NT2/D1 (cell line): ENCODE data around the gene DIP2A.

Experiments used
- DNase-seq: peaks from one replicate; pipeline ENCODE4 v3.0.0-alpha.2; 2011; ENCODE audit warnings: low read depth, low spot score
- H3K27me3 ChIP-seq: 2 replicates; pipeline ENCODE4 v1.6.0; 2011; ENCODE audit warnings: mild to moderate bottlenecking; ENCODE audit not compliant: insufficient read length, insufficient read depth
- H3K36me3 ChIP-seq: 2 replicates; pipeline ENCODE4 v1.6.1; 2011; ENCODE audit warnings: mild to moderate bottlenecking, low read length, mixed read lengths; ENCODE audit not compliant: insufficient read depth, insufficient read length
- H3K4me1 ChIP-seq: 2 replicates; pipeline ENCODE4 v1.5.1; 2011; ENCODE audit not compliant: insufficient read depth, insufficient read length
- H3K4me3 ChIP-seq: 2 replicates; pipeline ENCODE4 v1.5.1; 2011; ENCODE audit warnings: low read depth; ENCODE audit not compliant: insufficient read length
- H3K9ac ChIP-seq: 2 replicates; pipeline ENCODE4 v1.6.0; 2011; ENCODE audit warnings: low read depth; ENCODE audit not compliant: insufficient read length
- H3K9me3 ChIP-seq: 2 replicates; pipeline ENCODE4 v1.5.1; 2011; ENCODE audit warnings: mild to moderate bottlenecking, low read length; ENCODE audit not compliant: insufficient read depth
- SUZ12 ChIP-seq: IDR thresholded peaks from 2 replicates; pipeline ENCODE4 v1.6.1; 2011; ENCODE audit not compliant: insufficient read length, insufficient read depth; ENCODE audit errors: extremely low read depth
- YY1 ChIP-seq: IDR thresholded peaks from 2 replicates; pipeline ENCODE4 v1.6.1; 2011; ENCODE audit not compliant: insufficient read length, insufficient read depth
- ZNF274 ChIP-seq: IDR thresholded peaks from 2 replicates; pipeline ENCODE4 v1.6.1; 2011; ENCODE audit warnings: mild to moderate bottlenecking, low read depth, low read length

DIP2A gene

DNA sequence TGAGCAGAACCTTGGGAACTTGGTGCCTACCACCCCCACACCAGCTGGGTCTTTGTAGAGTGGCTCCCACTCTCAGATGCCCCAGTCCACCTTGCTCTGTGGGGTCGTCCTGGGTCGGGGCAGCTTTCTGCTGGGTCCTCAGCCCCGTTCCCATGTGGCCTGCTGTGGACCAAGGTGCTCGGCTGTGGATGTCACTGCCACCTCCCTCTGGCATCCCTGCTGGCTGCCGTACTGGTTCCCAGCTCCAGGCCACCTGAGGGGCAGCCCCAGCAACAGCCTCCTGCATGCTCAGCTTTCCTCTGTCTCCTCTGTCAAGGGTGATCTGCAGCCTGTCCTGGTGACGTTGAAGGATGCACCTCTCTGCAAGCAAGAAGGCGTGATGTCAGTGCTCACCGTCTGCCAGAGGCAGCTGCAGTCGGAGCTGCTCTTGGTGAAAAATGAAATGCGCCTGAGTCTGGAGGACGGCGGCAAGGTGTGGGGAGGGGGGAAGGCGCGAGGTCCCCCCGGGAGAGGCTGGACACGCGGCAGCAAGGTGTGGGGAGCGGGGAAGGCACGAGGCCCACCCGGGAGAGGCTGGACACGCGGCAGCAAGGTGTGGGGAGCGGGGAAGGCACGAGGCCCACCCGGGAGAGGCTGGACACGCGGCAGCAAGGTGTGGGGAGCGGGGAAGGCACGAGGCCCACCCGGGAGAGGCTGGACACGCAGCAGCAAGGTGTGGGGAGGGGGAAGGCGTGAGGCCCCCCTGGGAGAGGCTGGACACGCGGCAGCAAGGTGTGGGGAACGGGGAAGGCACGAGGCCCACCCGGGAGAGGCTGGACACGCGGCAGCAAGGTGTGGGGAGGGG, 45.9 kb upstream of the DIP2A start:
- Histone ChIP-seq H3K9ac (no peak overlapping the region), H3K36me3 (peaks cover 63% of the 10 kb centered on the region), H3K9me3 (no peaks in the 10 kb centered on the region), H3K4me3 (no peak overlapping the region), H3K4me1 (peaks cover 15% of the 10 kb centered on the region), H3K27me3 (no peaks in the 10 kb centered on the region)
- DNase-seq, result no peak
- TF ChIP-seq ZNF274, result no peak
- no peak for TF ChIP-seq YY1
- TF ChIP-seq SUZ12, result no peak

DNA sequence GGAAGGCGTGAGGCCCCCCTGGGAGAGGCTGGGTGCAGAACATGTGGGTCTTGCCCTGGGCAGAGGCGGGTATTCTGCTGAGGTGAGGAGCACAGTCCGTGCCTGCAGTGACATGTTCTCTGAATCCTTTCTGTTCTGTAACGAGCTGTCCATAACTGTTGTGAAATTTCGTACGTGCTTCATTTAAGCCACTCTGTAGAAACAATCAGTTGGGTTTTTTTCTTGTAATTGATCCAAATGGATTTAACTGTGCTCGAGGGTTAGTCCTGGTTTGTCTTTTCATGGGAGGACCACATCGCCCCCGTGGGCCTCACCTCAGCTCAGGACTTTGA, 45.4 kb upstream of the DIP2A start:
- H3K4me3 ChIP-seq, result no peak overlapping the region
- peaks cover 15% of the 10 kb centered on the region for H3K4me1 ChIP-seq
- TF ChIP-seq SUZ12, result no peak
- TF ChIP-seq ZNF274, result no peak
- TF ChIP-seq YY1, result no peak
- H3K9ac ChIP-seq, result no peak overlapping the region
- peaks cover 65% of the 10 kb centered on the region for H3K36me3 ChIP-seq
- no peaks in the 10 kb centered on the region for H3K27me3 ChIP-seq
- H3K9me3 ChIP-seq, result no peaks in the 10 kb centered on the region
- no peak for DNase-seq

DNA sequence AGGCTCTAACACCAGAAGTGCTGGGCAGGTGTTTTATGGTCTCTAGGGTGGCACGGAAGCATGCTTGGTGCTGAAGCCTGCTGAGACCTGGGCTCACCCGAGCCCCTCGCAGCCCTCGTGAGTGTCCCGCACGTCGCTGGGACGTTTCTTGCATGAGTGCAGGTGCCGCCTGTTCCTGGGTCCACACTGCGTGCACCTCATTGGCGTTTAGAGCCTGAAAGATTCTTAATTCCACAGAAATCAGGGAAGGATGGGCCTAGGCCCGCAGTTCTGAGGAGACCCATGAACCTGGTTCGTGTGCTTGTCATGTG, 43.8 kb upstream of the DIP2A start:
- Histone ChIP-seq H3K4me3 (no peak overlapping the region), H3K27me3 (no peaks in the 10 kb centered on the region), H3K4me1 (peaks cover 12% of the 10 kb centered on the region), H3K36me3 (peaks cover 79% of the 10 kb centered on the region), H3K9ac (no peak overlapping the region), H3K9me3 (no peaks in the 10 kb centered on the region)
- DNase-seq, result no peak
- no peak for TF ChIP-seq SUZ12
- TF ChIP-seq ZNF274, result no peak
- TF ChIP-seq YY1, result no peak

DNA sequence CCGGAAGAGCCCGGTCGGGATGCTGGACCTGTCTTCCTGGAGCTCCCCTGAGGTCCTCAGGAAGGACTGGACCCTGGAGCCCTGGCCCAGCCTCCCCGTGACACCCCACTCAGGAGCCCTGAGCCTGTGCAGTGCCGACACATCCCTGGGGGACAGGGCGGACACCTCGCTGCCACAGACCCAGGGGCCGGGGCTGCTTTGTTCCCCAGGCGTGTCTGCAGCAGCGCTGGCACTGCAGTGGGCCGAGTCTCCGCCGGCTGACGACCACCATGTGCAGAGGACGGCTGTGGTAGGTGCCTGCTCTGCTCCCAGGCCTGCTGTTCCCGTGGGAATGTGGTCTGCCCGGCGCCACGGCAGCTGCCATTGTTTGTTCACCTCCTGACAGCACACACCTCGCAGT, 42.1 kb upstream of the DIP2A start:
- no peak for DNase-seq
- Histone ChIP-seq H3K4me3 (no peak overlapping the region), H3K27me3 (no peaks in the 10 kb centered on the region), H3K9me3 (no peaks in the 10 kb centered on the region), H3K36me3 (peaks cover 83% of the 10 kb centered on the region), H3K9ac (no peak overlapping the region), H3K4me1 (peaks cover 5% of the 10 kb centered on the region)
- no peak for TF ChIP-seq YY1
- TF ChIP-seq SUZ12, result no peak
- TF ChIP-seq ZNF274, result no peak

DNA sequence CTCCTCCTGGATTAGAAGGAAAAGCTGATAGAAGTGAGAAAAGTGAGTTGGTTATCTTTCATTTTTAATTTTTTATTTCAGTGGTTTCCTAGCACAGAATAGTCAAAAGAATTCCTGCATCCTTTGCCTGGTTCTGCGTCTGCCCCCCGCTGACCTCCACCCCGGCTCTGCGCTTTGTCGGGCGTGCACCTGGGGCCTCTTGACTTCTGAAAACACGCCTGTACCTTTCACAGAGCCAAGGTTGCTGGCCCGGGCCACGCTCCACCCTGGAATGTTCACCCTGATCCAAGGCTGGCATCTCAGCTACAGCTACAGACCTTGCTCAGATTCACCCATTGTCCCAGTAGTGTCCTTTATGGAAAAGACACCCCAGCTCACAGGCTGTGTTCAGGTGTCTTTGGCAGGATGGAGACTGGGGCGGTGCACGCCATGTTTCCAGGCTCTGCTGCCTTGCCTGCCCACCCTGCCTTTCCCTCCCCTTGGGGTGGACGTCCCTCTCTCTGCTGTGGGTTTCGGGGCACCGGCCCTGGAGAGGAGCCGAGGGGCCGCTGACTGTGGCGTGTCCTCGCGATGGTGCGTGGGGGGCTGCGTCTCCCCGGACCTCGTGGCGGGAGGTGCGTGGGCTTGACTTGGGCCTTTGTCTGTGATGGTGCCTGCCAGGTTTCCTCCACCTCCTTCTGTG, 40.3 kb upstream of the DIP2A start:
- Histone ChIP-seq H3K9ac (no peak overlapping the region), H3K9me3 (no peaks in the 10 kb centered on the region), H3K36me3 (peaks cover 83% of the 10 kb centered on the region), H3K4me3 (no peak overlapping the region), H3K27me3 (no peaks in the 10 kb centered on the region), H3K4me1 (peaks cover 2% of the 10 kb centered on the region)
- no peak for DNase-seq
- TF ChIP-seq SUZ12 (no peak), ZNF274 (no peak), YY1 (no peak)

DNA sequence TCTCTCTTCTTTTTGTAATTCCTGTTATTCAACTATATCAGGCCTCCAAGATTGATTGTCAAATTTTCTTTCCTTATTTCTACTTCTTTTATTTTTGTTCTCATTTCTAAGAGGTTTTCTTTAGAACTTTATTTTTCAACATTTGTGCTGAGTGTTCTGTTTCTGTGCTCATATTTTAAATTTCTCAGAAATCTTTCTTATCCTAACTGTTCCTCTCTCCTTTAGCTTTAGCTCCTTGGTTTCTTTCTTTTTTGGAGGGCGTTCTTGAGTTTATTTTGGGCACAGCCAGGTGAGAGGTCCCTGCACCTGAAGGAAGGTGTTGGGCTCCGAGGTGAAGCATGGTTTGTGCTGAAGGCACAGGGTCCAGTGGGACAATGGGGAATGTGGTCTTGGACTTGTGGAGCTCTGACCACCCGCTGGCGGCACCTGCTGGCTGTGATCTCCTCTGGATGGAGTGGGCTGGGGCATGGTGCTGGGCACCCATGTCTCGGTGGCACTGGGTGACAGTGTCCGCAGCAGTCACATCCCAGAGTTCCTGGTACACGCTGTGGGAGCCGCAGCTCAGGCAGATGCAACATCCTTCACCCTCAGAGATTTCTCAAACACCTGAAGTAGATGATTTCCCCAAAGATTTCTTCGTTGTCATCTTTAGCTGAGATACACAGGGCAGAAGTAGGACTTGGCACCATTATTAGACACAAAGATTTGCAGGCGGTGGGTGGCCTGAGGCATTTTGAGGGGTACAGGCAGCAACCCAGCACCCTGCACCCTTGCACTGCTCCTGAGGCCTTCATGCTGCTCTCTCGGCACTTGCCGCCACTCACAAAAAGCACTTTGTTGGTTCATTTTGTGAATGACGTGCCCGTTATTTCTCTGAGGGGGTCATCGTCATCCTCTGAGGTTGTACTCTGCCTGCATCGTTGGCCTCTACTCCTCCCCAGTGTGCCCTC, 38.2 kb upstream of the DIP2A start:
- no peaks in the 10 kb centered on the region for H3K9me3 ChIP-seq
- H3K36me3 ChIP-seq, result peaks cover 82% of the 10 kb centered on the region
- no peak for TF ChIP-seq ZNF274
- TF ChIP-seq SUZ12, result no peak
- no peak for TF ChIP-seq YY1
- no peak overlapping the region for H3K9ac ChIP-seq
- H3K4me1 ChIP-seq, result peaks cover 7% of the 10 kb centered on the region
- H3K27me3 ChIP-seq, result no peaks in the 10 kb centered on the region
- no peak for DNase-seq
- H3K4me3 ChIP-seq, result no peak overlapping the region

DNA sequence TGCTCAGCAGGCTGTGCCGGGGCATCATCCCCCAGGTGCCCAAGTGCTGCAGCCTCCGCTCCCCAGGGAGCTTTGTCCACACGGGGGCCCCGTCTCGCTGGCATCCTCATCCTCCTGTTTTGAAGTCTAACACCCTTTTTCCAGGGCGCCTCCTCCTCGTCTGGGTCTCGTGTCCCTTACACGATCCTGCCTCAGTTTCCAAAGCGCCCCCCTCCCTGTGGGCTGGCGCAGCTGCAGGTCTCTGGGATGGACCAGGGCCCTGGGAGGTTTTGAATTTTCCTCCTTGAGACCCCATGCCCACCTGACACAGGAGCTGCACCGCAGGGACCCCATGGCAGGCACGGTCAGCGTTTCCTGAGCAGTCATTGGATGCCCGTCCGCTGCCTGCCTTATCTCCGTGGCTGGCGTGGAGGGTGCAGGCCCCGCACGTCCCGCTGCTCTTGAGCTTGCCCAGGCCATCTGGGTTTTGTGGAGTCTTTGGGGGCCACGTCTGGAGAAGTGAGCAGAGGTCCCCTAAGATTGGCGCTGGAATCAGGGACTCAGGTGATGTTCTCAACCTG, 37.4 kb upstream of the DIP2A start:
- peaks cover 7% of the 10 kb centered on the region for H3K4me1 ChIP-seq
- H3K36me3 ChIP-seq, result peaks cover 80% of the 10 kb centered on the region
- no peak for DNase-seq
- H3K9me3 ChIP-seq, result no peaks in the 10 kb centered on the region
- TF ChIP-seq SUZ12, result no peak
- TF ChIP-seq YY1, result no peak
- TF ChIP-seq ZNF274, result no peak
- no peak overlapping the region for H3K4me3 ChIP-seq
- H3K9ac ChIP-seq, result no peak overlapping the region
- no peaks in the 10 kb centered on the region for H3K27me3 ChIP-seq
